Stimulated activated CD4-positive, alpha-beta T cell treated with anti-CD3 and anti-CD28 coated beads, Interleukin-2, amount 100 ng/mL, for 24 hours (primary cell): Measurements from ENCODE around the gene RABAC1.
"Not testable (repeated sequence)": the region's sequence is repeated elsewhere in the genome, so short reads cannot be mapped to it uniquely, and the experiment has no call there.

Experiments used
- DNase-seq, 2 donors: peaks; one replicate each; pipeline ENCODE4 v3.0.0-alpha.2; 2020

Gene RABAC1

DNA sequence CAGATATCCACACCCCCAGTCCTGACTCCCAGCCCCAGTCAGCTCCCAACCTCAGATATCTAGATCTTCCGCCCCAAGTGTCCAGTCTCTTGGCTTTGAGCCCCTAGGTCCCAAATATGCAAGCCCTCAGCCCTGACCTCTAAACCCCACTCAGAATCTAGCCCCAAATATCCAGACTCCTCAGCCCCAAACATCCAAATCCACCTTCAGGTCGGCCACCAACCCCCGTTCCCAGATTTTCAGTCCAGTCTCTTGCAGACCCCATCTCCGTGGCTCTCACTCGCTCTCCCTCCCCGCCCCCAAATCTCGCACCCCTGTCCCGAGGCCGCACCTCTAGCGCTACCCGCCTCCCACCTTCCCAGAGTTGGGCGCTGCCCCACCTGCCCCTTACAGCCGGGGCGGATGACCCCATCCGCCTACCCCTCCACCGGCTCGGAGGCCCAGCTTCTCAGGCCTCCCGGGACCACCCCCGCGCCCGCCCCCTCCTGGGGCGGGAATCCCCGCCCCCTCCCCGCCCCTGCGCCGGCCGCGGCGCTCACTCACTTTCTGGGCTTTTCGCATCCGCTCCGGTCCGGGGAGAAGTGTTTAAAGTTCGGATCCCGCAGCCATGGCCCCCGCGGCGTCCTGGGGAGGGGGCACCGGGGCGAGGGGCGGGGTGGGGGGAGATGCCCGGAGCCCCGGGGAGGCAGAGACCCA is 31.5 kb downstream of the RABAC1 start:
- no peak for DNase-seq

DNA sequence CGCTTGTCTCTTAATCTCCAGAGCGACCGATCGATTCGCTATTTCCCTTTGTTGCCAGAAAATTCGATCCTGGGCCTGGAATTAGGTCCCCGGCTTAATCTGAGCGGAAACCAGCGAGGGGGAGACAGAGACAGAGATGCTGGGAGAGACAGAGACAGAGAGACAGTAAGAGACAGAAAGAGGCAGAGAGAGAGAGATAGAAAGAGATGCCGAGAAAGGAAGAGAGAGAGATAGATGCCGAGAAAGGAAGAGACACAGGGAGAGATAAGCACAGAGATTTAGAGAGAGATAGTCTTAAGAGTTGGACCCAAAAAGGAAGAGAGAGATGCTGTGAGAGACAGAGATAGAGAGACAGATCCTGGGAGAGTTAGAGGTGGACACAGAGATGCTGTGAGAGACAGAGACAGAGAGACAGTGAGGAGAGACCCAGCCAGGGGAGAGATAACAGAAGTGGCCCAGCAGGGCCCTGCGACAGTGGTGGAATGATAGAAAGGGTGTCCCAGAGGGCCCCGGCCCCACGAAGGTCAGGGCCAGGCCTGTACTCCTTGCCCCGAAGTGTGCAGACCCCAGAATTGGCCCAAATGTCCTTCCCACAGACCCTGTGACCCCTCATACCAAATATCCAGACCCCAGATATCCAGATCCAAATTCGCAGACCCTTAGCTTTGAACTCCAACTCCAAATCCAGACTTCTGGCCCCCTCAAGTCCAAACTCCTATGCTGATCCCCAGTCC is 32.2 kb downstream of the RABAC1 start:
- no peak for DNase-seq

DNA sequence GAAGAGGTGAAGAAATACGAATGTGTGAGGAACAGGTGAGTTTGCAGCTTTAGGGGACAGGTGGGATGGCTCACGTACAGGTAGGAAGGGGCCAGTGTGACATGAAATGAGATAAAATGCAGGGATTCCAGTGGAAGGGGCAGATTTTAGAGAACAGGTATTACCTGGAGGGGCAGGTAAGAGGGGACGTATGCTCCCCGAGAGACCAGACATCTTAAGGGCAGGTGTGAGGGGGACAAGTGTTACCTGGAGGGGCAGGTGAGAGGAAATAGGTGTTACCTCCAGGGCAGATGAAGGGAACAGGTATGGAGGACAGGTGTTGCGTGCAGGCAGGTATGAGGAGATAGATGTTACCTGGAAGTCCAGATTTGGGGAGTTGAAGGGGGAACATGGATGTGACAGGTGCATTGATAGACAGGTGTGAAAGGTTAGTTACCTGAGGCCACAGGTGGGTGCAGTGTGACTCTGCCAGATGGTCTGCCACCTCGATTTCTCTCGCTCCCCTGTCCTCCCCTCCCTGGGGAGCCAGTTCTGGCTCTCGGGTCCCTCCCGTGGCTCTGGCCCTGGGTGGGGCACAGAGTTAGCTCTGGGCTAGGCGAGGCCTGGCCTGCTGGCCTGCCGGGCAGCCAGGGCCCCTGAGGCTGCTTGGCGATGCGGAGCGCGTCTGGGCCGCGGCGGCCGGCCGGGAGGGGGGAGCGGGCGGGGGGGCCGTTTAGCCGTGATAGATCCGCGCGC is 32.9 kb downstream of the RABAC1 start:
- no peak for DNase-seq

DNA sequence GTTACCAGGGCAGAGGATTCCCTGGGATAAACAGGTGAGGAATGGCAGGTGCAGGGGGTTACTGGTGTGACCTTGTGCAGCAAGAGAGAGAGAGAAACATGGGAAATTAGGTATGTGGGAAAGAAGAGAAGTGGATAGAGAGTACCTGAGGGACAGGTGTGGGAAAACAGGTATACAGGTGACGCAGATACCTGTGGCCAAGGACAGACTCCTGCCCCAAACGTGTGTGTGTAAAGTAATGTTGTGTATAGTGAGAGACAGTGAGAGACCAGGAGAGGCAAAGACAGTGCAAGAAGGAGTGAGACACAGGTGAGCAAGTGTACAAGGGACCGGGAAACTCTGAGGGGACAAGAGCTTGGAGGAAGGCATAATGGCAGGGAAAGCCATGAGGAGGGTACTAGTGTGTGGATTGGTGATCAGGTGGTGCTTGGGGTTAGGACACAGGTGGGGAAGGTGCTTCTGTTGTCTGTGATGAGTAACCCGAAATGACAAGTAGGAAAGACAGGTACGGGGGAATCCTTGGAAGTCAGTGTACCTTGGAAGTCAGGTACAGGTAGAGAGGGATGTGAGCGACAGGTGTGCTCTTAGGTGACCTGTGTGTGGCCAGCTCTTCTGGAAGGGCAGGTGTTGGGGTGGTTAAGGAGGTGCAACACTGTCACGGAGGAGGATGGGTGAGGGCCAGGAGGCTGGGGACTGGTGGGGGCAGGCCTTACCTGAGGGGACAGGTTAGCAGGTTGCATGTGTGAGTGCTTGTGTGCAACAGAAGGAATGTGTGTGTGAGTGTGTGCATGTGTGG is 33.7 kb downstream of the RABAC1 start:
- no peak for DNase-seq

DNA sequence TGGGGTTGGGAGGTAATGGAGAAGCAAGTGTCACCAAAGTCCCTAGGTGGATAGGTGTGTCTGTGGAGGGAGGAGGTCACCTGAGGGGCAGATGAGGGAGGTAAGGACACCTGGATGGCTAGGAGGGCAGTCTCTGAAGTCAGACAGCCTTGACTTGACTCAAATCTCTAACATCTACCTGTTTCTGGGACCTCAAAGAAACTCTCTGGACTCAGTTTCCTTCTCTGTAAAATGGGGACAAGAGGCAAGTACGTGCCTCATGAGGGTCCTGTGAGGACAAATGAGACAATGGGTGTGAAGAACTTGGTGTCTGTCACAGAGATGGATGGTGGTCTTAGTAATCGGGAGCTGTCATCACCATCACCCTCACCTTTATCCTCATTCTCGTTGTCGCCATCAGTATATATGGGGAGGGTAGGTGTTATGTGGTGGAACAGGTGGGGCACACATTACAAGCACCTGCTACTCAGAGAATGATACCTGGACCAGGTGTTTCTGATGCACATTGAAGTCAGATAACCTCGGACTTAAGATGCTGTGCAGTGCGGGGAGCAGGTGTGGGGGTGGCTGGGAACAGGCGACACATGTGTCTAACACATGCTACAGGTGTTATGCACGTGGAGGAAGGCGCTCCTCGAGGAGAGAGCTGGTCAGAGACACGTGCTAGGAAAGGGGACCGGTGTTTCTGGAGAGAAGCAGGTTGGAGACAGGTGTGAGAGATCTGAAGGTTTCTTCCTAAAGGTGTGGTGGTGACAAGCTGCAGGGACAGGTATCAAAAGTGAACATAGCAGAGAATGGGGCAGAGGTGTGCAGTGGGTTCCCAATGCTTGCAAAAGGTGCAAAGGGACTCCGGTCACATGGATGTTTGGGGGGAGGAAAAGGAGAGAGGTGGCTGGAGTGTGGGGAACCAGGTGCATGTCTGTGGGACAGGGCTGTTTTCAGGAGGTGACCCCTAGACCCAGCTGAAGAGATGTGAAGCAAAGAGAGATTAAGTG is 34.7 kb downstream of the RABAC1 start:
- DNase-seq = no peak

DNA sequence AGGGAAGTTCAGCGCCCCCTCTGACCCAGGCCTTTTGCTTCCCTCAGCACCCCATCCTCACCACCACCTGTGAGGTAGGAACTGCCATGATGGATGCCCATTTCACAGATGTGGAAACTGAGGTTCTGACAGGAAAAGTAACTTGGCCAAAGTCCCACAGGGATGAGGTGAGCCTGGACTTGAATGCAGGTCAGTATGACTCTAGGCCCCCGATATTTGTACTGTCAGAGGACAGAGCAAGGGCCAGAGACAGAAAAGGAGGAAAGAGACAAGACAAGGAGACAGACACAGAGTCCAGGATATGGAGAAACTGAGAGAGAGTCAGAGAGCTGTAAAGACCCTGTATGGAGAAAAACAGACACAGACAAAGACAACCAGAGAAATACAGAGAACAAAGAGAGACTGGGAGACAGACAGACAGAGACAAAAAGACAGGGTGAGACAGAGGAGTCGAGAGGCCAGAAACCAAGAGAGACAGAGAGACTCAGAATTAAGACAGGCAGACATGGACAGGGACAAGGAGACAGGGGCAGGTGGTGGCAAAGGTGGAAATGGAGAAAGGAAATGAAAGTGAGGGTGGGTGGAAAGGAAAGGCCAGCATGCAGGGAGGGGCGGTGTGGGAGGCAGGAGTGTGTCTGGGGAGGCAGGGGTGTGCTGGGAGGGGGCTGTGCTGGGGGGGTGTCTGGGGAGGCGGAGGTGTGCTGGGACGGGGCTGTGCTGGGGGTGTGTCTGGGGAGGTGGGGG is 35.9 kb downstream of the RABAC1 start:
- DNase-seq = no peak

DNA sequence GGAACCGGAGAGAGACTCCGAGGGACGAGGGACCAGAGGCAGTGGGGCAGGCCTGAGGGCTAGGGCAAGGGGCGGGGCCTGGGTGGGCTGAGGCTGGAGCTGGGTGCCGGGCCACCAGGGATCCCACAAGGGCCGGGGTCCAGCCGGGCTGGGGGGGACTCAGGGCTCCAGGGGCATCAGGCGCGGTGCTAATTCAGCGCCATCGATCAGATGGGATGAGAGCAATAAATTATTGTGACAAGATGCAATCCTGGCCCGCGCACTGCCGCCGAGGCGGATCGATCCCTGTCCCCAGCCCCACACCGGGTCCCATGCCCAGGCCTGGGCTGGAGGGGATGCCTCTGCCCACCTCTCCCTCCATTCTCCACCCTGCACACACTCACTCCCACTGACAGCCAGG is 36.5 kb downstream of the RABAC1 start:
- no peak for DNase-seq

DNA sequence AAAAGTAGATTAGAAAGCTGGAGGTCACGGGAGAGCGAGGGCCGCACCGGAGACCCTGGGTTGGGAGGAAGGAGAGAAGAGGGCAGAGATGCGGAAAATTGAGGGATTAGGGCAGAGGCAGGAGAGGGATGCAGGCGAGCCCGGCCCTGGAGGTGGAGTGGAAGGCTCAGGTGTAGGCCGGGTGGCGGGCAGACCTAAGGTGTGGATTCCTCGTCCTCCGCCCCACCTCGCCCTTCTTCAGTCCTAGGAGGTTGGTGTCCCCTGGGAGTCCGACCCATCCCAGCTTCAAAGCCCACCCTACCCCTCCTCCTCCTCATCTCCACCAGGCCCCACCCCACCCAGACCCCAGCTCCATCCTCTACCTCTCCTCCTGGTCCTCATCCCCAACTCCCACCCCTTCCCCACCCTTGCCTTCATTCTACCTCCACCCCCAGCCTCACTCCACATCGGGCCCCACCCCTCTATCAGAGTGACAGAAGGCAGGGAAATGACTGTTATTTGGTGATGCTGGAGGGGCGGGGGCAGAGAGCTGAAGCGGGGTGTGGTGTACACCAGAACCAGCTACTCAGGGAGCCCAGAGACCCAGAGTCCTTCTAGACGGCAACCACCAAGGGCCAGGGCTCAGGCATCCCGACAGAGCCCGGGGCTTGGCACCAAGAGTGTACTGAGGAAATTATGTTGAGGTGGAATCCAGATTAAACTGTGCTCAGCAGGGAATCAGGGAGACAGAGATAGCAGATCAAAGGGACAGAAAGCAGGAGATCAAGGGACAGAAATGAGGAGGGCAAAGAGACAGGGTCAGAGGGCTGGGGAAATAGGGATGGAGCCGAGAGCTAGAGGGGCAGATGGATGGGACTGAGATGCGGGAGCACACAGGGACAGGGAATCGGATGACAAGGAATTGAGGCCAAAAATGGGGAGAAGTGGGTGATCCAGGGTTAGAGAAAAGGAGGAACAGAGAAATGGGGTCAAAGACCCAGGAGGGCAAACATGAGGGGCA is 37.2 kb downstream of the RABAC1 start:
- DNase-seq = no peak

DNA sequence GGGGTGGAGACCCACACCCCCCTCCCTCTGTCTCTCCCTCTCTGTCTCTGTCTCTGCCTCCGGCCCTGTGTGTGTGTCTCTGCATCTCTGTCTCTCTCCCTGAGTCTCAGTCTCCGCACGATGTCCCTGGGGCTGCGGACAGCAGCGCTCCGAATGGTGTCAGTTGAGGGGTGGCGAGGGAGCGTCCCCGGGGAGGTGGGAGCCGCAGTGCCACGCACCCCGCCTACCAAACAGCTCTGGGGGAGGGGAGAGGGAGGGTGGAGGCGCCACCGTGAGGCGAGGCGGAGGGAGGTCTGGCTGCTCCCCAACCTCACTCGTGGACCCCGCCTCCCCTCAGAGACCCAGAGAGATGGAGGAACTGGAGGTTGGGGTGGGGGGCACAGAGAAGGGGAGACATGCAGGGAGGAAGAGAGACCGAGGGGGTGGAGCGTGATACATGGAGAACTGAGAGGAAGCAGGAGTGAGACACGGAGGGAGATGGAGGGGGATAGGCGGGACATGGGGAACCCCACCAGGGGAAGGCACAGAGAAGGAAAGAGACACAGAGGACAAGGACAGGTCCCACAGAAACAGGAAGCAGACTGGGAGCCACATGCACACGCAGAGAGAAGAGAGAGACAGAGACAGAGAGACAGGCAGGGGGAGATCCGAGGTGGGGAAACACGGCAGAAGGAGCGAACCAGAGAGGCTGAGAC is 38.1 kb downstream of the RABAC1 start:
- DNase-seq = no peak

DNA sequence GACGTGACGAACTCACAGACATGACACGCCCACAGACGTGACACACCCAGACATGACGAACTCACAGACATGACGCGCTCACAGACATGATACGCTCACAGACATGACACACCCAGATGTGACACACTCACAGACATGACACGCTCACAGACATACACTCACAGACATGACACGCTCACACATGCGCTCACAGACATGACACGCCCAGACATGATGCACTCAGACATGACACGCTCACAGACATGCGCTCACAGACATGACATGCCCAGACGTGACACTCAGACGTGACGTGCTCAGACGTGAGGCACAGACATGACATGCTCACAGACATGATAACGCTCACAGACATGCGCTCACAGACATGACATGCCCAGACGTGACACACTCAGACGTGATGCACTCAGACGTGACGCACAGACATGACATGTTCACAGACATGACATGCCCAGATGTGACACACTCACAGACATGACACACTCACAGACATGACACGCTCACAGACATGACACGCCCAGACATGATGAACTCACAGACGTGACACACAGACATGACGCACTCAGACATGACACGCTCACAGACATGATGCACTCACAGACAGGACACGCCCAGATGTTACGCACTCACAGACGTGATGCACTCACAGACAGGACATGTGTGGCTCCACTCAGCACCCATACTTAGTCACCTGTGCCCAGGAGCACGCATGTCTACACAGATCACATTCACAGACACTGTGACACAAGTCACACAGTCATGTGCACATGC is 39.0 kb downstream of the RABAC1 start:
- no peak for DNase-seq

DNA sequence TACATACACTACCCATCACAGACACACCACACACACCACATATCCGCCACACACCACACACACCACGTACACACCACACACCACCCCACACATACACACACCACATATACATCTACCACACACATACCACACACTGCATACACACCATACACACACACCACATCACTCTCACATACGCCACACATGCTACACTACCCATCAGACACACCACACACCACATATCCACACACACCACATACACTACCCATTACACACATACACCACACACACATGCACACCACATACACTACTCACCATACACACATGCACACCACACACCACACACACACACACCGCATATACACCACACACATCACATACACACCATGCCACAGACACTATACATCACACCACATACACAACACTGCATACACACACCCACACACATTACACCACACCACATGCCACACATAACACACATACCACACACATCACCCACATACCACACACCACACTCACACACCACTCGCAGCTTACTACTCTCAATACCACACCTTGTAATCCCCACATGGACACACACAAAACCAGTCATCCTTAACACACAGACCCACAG is 40.4 kb downstream of the RABAC1 start:
- DNase-seq = no peak

DNA sequence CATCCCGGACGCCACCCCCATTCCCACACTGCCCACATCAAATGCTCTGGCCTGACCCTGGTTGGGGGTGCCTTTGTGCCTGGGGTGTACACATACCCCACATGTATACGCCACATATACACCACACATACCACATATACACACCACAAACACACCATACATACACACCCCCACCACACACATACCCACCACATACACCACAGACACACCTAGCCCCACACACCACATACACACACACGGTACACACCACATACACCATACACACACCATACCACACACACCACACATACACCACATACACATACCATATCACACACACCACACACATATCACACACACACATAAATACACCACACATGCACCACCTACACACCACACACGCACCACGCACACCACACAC is 41.0 kb downstream of the RABAC1 start:
- DNase-seq = no peak

DNA sequence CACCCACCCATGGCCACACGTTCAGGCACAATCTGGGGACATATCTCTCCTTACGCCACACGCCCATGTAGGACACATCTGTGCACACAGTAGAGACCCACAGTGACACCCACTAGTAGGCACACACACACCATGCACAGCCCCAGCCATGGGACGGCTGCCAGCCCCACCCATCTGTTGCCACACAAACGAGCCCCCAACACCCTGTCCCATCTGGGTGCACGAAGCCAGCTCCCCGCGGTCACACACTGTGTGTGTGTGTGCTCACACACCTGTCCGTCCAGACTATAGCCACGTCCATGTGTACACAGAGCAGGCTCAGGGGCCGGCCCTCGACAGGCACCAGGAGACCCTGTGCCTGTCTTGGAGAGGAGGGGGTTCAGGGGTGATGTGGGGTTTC is 41.4 kb downstream of the RABAC1 start:
- no peak for DNase-seq

DNA sequence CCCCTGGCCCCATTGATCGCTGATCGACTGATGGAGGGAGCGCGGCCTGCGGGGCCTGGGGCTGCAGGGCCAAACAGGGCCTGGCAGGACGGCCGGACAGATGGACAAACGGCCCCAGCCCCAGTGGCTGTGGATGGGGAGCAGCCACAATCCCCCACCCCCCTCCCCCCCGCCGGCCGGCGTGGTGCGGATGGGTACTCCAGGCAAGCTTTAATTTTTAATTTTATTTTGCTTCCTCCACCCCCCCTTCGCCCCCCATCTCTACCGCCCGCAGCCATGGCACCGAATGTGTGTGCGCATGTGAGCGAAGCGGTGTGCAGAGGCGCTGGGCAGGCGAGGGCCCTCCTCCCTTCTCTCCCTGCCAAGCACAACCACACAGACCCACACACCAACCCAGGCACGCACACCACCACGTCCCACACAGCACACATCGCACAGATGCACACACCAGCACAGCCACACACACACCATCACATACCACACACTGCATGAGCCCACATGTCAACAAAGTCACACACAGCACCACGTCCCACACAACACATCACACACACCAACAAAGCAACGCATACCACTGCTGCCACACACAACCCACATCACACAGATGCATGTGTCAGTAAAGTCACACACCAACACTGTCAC is 43.2 kb downstream of the RABAC1 start:
- DNase-seq = no peak

DNA sequence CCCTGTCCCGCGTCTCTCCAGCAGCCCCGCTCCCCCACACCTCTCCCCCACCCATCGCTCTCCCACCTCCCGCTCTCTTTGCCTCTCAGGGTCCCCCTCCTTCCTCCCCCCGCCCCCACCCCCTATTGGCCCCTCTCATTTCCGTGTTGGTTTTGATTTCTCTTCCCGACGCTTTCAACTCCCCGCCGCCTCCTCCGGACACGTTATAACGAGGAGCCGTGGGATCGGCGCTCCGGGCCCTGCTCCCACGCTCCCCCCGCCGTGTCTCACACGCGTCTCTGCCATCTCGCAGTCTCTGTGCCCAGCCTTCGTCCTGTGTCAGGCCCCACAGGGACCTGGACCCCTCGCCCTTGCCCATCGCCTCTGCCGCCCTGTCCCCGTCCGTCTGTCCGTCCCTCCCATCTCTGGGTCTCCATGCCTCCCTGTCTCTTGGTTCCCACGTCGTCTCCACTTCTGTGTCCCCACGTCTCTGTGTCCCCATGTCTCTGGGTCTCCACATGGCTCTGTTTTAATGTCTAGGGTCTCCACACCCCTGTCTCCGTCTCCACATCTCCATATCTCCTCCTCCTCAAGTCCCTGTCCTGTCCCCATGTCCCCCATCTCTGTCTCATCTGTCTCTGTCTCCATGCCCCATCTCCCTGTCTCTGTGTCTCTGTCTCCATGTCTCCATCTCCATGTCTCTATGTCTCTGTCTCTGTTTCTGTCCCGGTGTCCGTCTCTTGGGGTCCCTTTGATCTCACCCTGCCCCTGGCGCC is 43.9 kb downstream of the RABAC1 start:
- no peak for DNase-seq

DNA sequence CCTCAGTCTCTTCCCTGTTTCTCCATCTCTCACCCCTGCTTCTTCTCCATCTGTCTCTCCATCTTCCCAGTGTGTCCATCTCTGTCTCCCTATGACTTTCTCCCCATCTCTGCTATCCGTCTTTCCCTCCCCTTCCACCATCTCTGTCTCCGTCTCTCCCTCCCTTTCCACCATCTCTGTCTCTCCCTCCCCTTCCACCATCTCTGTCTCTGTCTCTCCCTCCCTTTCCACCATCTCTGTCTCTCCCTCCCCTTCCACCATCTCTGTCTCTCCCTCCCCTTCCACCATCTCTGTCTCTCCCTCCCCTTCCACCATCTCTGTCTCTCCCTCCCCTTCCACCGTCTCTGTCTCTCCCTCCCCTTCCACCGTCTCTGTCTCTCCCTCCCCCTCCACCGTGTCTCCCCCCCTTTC is 44.7 kb downstream of the RABAC1 start:
- DNase-seq = not testable (repeated sequence)
